ENCODE measurements around the gene CHRNA9.

DNA sequence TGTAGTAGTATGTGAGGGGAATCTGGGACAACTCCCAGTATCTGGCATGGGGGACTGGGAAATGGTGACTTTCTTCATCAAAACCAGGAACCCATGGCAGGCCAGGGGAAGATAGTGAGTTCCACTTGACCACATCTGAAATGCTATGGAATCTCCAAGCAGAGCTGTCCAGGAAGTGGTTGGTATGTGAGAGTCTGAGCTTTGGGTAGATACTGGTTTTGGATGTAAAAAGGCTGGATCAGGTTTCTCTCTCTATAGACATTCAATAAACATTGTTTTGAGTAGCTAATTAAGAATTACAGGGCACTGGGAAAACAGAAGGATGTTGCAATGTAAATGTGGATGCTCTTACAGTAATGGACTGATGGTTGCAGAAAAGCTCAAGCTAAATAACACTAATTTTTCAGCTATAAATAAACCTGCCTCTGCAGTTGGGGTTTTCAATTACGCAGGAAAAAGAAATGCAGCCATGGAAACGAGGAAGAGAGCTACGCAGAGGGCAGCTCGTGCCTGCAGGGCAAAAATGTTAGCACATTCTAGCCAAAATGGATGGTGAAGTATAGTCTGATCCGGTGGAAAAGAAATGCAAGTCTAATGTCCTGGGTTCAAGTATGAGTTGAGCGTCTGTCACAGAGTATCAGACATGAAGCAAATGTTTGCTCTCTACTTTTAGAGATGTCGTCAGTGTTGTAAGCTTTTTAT is 13.4 kb upstream of the CHRNA9 start:
- TF ChIP-seq POLR2AphosphoS5 (IDR thresholded peaks at IDR 0.05; ENCODE audit: low read depth, low read length) (no peak), POLR2A (IDR thresholded peaks at IDR 0.05; ENCODE audit: low read depth, low read length) (no peak), TAF1 (IDR thresholded peaks at IDR 0.05; ENCODE audit: borderline replicate concordance, low read depth, low read length) (no peak)

Measured in GM12892 (cell line).